HepG2 (cell line): ENCODE results near the gene TAS2R43. TPM values are rescaled to one million over a fixed set of nuclear protein-coding genes. Genes with fewer than 3 reads are reported as not detected.

Source experiments
- ATAC-seq: fragments of 200-7000 bp; cut with Tn5 transposase; 3 replicates; pipeline ENCODE4 v1.9.1; 2020; ENCODE audit warnings: mild to moderate bottlenecking, moderate library complexity
- BruUV-seq: library from RNA; stranded (reverse); fragments of 400-500 nt; replicated peaks from 2 replicates; lab custom pipeline; 2021; lab: Mats Ljungman, UMichigan
- CTCF ChIA-PET: fragments of 300-600 bp; formaldehyde crosslinking; extraction: SDS; loops from one replicate; lab custom pipeline; 2021; ENCODE audit warnings: low total read pairs, inconsistent platforms, low intra/inter-chr PET ratio; lab: Yijun Ruan, JAX
- POLR2A ChIA-PET: fragments of 350-600 bp; sonication (Branson Sonifier 250); formaldehyde crosslinking; loops from one replicate; lab custom pipeline; 2020; ENCODE audit warnings: antibody characterized with exemption, inconsistent platforms; lab: Yijun Ruan, JAX
- DNase-seq: peaks from one replicate; pipeline ENCODE4 v3.0.0-alpha.2; 2015; ENCODE audit warnings: low spot score
- FAIRE-seq: peaks from 3 replicates; lab custom pipeline; 2011; peaks lifted over from hg19 to GRCh38; lab: Jason Lieb, UNC
- H2AFZ ChIP-seq: one replicate; pipeline ENCODE4 v1.6.1; 2011; ENCODE audit warnings: low read length, inconsistent platforms
- H3K27ac ChIP-seq: fragments of 300-600 bp; 3 replicates; pipeline ENCODE4 v1.8.0; 2011; ENCODE audit warnings: mixed run types, mild to moderate bottlenecking, mixed read lengths, low read length, inconsistent platforms; ENCODE audit not compliant: insufficient read depth; ENCODE audit errors: extremely low read length
- H3K27me3 ChIP-seq, 2 experiments: fragments of 200-600 bp in 1 of 2; 2 replicates in 1 of 2; 3 replicates in 1 of 2; pipeline versions ENCODE4 v1.6.0 to v1.8.0; 2011; ENCODE audit warnings: low read length in 2 of 2, mild to moderate bottlenecking in 2 of 2, moderate library complexity in 2 of 2, inconsistent platforms in 1 of 2; ENCODE audit not compliant: insufficient read depth in 2 of 2, control insufficient read depth in 1 of 2
- H3K36me3 ChIP-seq, 2 experiments: fragments of 200-600 bp in 1 of 2; replicated peaks in 1 of 2; 2 replicates in 1 of 2; 3 replicates in 1 of 2; pipeline versions ENCODE4 v1.5.1 to v1.8.0; 2011; ENCODE audit warnings: low read length in 2 of 2, inconsistent platforms in 1 of 2; ENCODE audit not compliant: insufficient read depth in 2 of 2, control insufficient read depth in 1 of 2
- H3K4me1 ChIP-seq: 2 replicates; pipeline ENCODE4 v1.5.1; 2012; ENCODE audit warnings: low read length, inconsistent platforms; ENCODE audit not compliant: insufficient read depth
- H3K4me2 ChIP-seq: 2 replicates; pipeline ENCODE4 v1.6.0; 2011; ENCODE audit warnings: low read depth, low read length, inconsistent platforms
- H3K4me3 ChIP-seq, 3 experiments: fragments of 200-600 bp in 1 of 3; sonication (generic), shearing (Covaris generic) in 1 of 3; replicated peaks in 1 of 3; 2 replicates each; pipeline ENCODE4 v1.5.1; 2011 to 2016; ENCODE audit warnings: low read length in 3 of 3, inconsistent platforms in 2 of 3, low read depth in 2 of 3, mild to moderate bottlenecking in 2 of 3, control low read depth in 1 of 3, mixed read lengths in 1 of 3; ENCODE audit not compliant: insufficient read depth in 1 of 3
- H3K79me2 ChIP-seq: one replicate; pipeline ENCODE4 v1.6.1; 2011; ENCODE audit warnings: low read length, inconsistent platforms; ENCODE audit not compliant: insufficient read depth
- H3K9ac ChIP-seq: 2 replicates; pipeline ENCODE4 v1.6.0; 2011; ENCODE audit warnings: mild to moderate bottlenecking, low read depth, low read length, inconsistent platforms; ENCODE audit not compliant: insufficient read depth
- H3K9me3 ChIP-seq: 2 replicates; pipeline ENCODE4 v1.5.1; 2012; ENCODE audit warnings: mild to moderate bottlenecking, low read length
- H4K20me1 ChIP-seq: 2 replicates; pipeline ENCODE4 v1.6.0; 2011; ENCODE audit warnings: inconsistent platforms, mild to moderate bottlenecking, low read length, moderate library complexity; ENCODE audit not compliant: insufficient read depth
- NR3C1 ChIP-seq: sonication (generic); formaldehyde crosslinking; IDR thresholded peaks from 2 replicates; pipeline ENCODE4 v1.4.0; 2020; ENCODE audit warnings: missing genetic modification reagents
- SOX13 ChIP-seq, 3 experiments: fragments of 450-650 bp in 1 of 3; sonication (generic) in 1 of 3; formaldehyde crosslinking in 1 of 3; IDR thresholded peaks in 2 of 3; conservative IDR thresholded peaks in 1 of 3; 2 replicates each; pipeline versions ENCODE4 v1.5.0 to v1.6.1; 2016 to 2020; ENCODE audit warnings: antibody characterized with exemption in 1 of 3, mild to moderate bottlenecking in 1 of 3, missing compliant biosample characterization in 1 of 3, missing genetic modification reagents in 1 of 3, moderate library complexity in 1 of 3
- THAP9 ChIP-seq: sonication (generic); formaldehyde crosslinking; IDR thresholded peaks from 2 replicates; pipeline ENCODE4; 2020; ENCODE audit warnings: missing genetic modification reagents, mild to moderate bottlenecking, borderline replicate concordance
- ZBTB46 ChIP-seq: sonication (generic); formaldehyde crosslinking; IDR thresholded peaks from 2 replicates; pipeline ENCODE4 v1.4.0; 2020; ENCODE audit warnings: mild to moderate bottlenecking, missing genetic modification reagents, borderline replicate concordance
- ZNF574 ChIP-seq: sonication (generic); formaldehyde crosslinking; IDR thresholded peaks from 2 replicates; pipeline ENCODE4 v1.4.0; 2020; ENCODE audit warnings: missing genetic modification reagents
- WGBS: methylation state at CpG from one replicate; pipeline ENCODE4 v1.1.6; 2017; ENCODE audit warnings: low lambda C conversion rate; 5-methylcytosine and 5-hydroxymethylcytosine counted together
- in situ Hi-C: cut with HindIII; loops from 2 replicates; pipeline ENCODE4 v1.10.0; 2017; ENCODE audit warnings: low pct_unique_long_range_greater_than_20kb; ENCODE audit not compliant: extremely low pct_ligation_motif_present
- intact Hi-C: fragments of 100-400 bp; cut with micrococcal nuclease; formaldehyde crosslinking; loops from one replicate; pipeline ENCODE4 v1.10.0; 2022; ENCODE audit not compliant: unreplicated experiment
- polyA plus RNA-seq, 8 experiments: library from polyadenylated mRNA; depleted of rRNA in 3 of 8; stranded (reverse) in 7 of 8; unstranded in 1 of 8; fragments of >200 nt; fragmentation: Illumina TruSeq in 4 of 8; extraction: Trizol in 4 of 8; gene quantifications; 2 replicates each; pipeline versions ENCODE4 v1.2.1 to v1.2.3, GENCODE V29; 2011 to 2016; ENCODE audit warnings: low read depth in 4 of 8, missing spikeins in 1 of 8, mixed read lengths in 1 of 8; ENCODE audit not compliant: insufficient read depth in 1 of 8
- total RNA-seq, 5 experiments: library from RNA; depleted of rRNA; stranded (reverse); fragments of >200 nt; fragmentation: Illumina TruSeq; extraction: Trizol; gene quantifications; 2 replicates each; pipeline ENCODE4 v1.2.3, GENCODE V29; 2016; ENCODE audit warnings: low read depth in 1 of 5

Gene TAS2R43
- total and polyA plus RNA-seq, 2 of the 13 experiments (the other 11 are each of a cell fraction or from before 2014, with no cell fraction given) = 0.15 to 1.7 TPM

- in situ Hi-C loops = loop anchor here (5.0 kb wide), 1 partner anchor 53 kb away; no protein-coding TSS in a partner anchor
- Histone ChIP-seq H4K20me1 (no peaks in the 10 kb centered on the region), H3K27ac (no peak overlapping the region), H2AFZ (no peak overlapping the region), H3K4me3 (no peak overlapping the region), H3K36me3 (no peaks in the 10 kb centered on the region; a peak in 1 of 5 replicates), H3K9ac (no peak overlapping the region), H3K4me1 (peaks cover 26% of the 10 kb centered on the region), H3K9me3 (no peaks in the 10 kb centered on the region), H3K79me2 (no peaks in the 10 kb centered on the region), H3K4me2 (no peak overlapping the region)
- no peak for FAIRE-seq
- no peak for DNase-seq
- intact Hi-C loops = no loop called here
- BruUV-seq = no TSS peak
- ChIA-PET CTCF (no interaction called here), POLR2A (no interaction called here)
- ATAC-seq = no peak
- 85% methylated on average over 5 of the region's 5 CpGs for WGBS
- TF ChIP-seq ZNF574 (no peak), THAP9 (CRISPR knock-in tag) (no peak), NR3C1 (CRISPR knock-in tag) (no peak), SOX13 (IDR thresholded peaks at IDR 0.05) (no peak), SOX13 (CRISPR knock-in tag; conservative IDR thresholded peaks at IDR 0.05 in 1 of 2, IDR thresholded peaks at IDR 0.05 in 1 of 2) (no peak), ZBTB46 (CRISPR knock-in tag) (no peak)
- TF ChIP-seq, all 625 proteins: peak for 0
- H3K27me3 ChIP-seq = no peaks in the 10 kb centered on the region; a peak in 1 of 5 replicates
Observed at GRCh38 chr12:11069854-11070365, 22.2 kb downstream of the TAS2R43 start.
